Endometrial microvascular endothelial cells (primary cell): ENCODE measurements around the gene TSPO. TPM values are rescaled to one million over a fixed set of nuclear protein-coding genes. Genes with fewer than 3 reads are reported as not detected.

Experiments used
- in situ Hi-C: cut with HindIII; loops from 2 replicates; pipeline ENCODE4 v1.10.0; 2017; ENCODE audit warnings: low sequenced_read_pairs, low pct_unique_long_range_greater_than_20kb; ENCODE audit errors: inconsistent ontology term
- total RNA-seq: library from RNA; depleted of rRNA; stranded (reverse); fragments of >200 nt; gene quantifications from one replicate; pipeline ENCODE4 v1.2.3, GENCODE V29; 2015; ENCODE audit errors: inconsistent ontology term

Gene TSPO
- total RNA-seq, 1 donor from 2014 or later: 689 TPM

GRCh38 chr22:43172191-43172590 lies 20.8 kb downstream of the TSPO start:
- in situ Hi-C loops: no loop called here

GRCh38 chr22:43173566-43173965 lies 22.2 kb downstream of the TSPO start:
- in situ Hi-C loops: no loop called here

- in situ Hi-C loops: no loop called here
These were observed 22.8 kb downstream of the TSPO start for GRCh38 chr22:43173976-43174720.

GRCh38 chr22:43174941-43175531 lies 23.7 kb downstream of the TSPO start:
- in situ Hi-C loops: no loop called here

- in situ Hi-C loops: no loop called here
These were observed 24.7 kb downstream of the TSPO start for GRCh38 chr22:43176090-43176489.

GRCh38 chr22:43177479-43177878 lies 26.1 kb downstream of the TSPO start:
- in situ Hi-C loops: no loop called here

- in situ Hi-C loops: no loop called here
These were observed 28.0 kb downstream of the TSPO start for GRCh38 chr22:43179146-43179910.

- in situ Hi-C loops: no loop called here
These were observed 28.5 kb downstream of the TSPO start for GRCh38 chr22:43179911-43180195.

GRCh38 chr22:43180670-43181069 lies 29.3 kb downstream of the TSPO start:
- in situ Hi-C loops: no loop called here

GRCh38 chr22:43181321-43182076 lies 30.1 kb downstream of the TSPO start:
- in situ Hi-C loops: no loop called here

- in situ Hi-C loops: no loop called here
These were observed 30.8 kb downstream of the TSPO start for GRCh38 chr22:43182118-43182517.

- in situ Hi-C loops: no loop called here
These were observed 31.4 kb downstream of the TSPO start for GRCh38 chr22:43182726-43183125.

GRCh38 chr22:43183496-43184277 lies 32.3 kb downstream of the TSPO start:
- in situ Hi-C loops: no loop called here

- in situ Hi-C loops: no loop called here
These were observed 34.5 kb downstream of the TSPO start for GRCh38 chr22:43185860-43186261.

- in situ Hi-C loops: no loop called here
These were observed 35.2 kb downstream of the TSPO start, which contains the start of gene TTLL12 for GRCh38 chr22:43186272-43187170. Gene TTLL12 (minus strand): TSS chr22:43187134. CDS start chr22:43187069, 65 bp downstream.

- in situ Hi-C loops: no loop called here
These were observed 36.1 kb downstream of the TSPO start for GRCh38 chr22:43187171-43188099.
